GM21423 (cell line): ENCODE measurements around the gene SELENOO.

Source experiments
- ATAC-seq: cut with Tn5 transposase; IDR thresholded peaks from one replicate; pipeline ENCODE4 v1.9.1; 2021; ENCODE audit warnings: mild to moderate bottlenecking, moderate library complexity; ENCODE audit not compliant: unreplicated experiment

SELENOO gene

DNA sequence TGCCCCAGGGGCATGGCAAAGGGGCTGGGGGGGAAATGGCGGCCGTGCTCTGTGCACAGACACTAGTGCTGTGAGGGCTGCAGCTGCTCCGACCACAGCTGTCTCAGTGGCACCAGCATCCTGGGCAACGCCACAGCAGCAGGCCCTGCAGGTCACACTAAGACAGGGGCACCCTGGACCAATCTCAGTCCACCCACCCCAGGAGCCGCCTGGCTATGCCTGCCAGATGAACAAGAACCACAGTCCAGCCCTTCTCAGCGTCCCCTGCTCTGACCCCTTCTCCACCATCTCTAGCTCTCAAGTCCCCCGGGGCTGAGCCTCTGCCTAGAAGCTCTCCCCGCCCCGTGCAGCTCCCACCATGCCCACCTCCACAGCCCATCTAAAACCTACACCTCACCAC is 27.6 kb downstream of the SELENOO start:
- no peak for ATAC-seq

GRCh38 chr22:50229370-50229769 is 28.6 kb downstream of the SELENOO start:
- no peak for ATAC-seq

- ATAC-seq, result no peak
These were observed 31.8 kb downstream of the SELENOO start for GRCh38 chr22:50232481-50233151.

GRCh38 chr22:50233223-50233622 is 32.4 kb downstream of the SELENOO start:
- no peak for ATAC-seq

GRCh38 chr22:50236731-50237409 is 36.1 kb downstream of the SELENOO start:
- no peak for ATAC-seq

DNA sequence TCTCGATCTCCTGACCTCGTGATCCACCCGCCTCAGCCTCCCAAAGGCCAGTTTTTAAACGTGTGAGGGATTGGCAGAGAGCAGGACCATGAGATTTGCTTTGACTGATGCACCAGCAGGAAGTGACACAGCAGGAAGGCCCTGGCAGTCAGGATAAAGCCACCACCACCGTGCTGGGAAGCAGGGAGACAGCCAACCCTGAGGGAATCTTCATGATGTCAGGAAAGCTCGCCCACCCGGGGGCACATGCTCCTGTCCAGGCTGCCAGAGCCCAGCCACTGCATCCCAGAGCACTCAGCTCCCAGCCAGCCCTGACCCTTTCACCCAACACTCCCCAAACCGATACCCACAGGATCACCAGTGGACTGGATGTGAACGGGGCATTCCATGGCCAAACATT is 37.9 kb downstream of the SELENOO start:
- ATAC-seq, result no peak

- no peak for ATAC-seq
These were observed 41.7 kb downstream of the SELENOO start for GRCh38 chr22:50242406-50242949.

- ATAC-seq, result peak; percentile 2
These were observed 43.0 kb downstream of the SELENOO start for GRCh38 chr22:50243685-50244419.

GRCh38 chr22:50244420-50245213 is 43.8 kb downstream of the SELENOO start, which contains the start of gene TUBGCP6:
Gene TUBGCP6, minus strand, starts transcription at chr22:50245023. Its CDS starts 564 bp downstream, at chr22:50244459.
- peak; percentile 78 for ATAC-seq

DNA sequence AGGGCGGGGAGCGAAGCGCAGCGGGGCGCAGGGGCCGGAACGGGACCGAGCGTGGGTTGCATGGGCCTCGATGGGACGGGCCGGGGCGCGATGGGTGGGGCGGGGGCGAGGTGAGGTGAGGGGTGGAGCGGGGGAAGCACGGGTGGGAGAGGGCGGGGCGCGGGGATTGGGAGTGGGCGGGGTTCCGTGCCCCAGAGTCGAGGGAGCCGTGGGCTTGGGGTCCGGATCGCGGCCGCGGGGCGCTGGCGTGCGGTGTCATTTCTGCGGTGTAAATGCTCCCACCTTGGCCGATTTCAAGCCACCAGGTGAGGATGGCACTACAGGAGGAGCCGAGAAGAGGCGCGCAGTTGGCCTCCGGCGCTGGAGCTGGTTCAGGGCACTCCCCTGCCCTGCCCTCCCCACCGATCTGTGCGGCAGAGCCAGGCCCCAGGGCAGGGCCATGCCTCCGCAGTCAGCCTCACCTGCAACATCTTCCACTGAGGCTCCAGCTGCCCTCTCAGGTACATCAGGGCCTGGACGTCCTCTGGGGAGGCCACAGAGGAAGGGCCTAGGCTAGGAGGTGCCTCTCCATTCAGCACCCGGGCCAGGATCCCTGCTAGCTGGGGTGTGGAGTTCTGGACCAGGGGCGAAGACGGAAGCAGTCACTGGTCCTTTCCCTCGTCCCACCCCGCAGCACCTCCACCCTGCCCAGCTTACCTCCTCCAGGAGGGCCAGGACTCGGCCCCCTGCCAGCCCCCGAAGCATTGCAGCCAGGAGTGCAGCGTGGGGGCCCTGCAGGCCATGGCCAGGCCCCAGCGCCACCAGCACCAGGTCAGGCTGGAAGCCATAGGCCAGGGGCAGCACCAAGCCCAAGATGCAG is 44.6 kb downstream of the SELENOO start:
- no peak for ATAC-seq

GRCh38 chr22:50246242-50247175 is 45.7 kb downstream of the SELENOO start:
- ATAC-seq, result no peak

DNA sequence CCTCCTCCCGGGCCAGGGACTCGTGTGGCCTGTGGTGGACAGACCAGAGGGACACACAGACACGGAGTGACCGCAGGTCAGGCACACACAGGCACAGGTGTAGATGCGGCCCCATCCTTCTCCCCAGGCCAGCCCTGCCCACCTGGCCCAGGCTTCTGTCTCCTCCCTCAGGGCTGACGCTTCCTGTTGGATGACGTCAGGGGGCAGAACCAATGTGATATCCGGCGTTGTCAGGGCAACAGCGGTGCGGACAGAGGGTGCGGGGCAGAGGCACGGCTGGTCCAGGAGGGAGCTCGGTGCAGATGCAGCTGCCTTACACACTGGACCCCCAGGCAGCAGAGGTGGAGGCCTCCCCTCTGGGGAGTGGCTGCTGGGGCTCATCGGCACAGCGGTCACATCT is 46.9 kb downstream of the SELENOO start:
- ATAC-seq, result no peak

- ATAC-seq, result no peak
These were observed 47.6 kb downstream of the SELENOO start for GRCh38 chr22:50248196-50249081.

DNA sequence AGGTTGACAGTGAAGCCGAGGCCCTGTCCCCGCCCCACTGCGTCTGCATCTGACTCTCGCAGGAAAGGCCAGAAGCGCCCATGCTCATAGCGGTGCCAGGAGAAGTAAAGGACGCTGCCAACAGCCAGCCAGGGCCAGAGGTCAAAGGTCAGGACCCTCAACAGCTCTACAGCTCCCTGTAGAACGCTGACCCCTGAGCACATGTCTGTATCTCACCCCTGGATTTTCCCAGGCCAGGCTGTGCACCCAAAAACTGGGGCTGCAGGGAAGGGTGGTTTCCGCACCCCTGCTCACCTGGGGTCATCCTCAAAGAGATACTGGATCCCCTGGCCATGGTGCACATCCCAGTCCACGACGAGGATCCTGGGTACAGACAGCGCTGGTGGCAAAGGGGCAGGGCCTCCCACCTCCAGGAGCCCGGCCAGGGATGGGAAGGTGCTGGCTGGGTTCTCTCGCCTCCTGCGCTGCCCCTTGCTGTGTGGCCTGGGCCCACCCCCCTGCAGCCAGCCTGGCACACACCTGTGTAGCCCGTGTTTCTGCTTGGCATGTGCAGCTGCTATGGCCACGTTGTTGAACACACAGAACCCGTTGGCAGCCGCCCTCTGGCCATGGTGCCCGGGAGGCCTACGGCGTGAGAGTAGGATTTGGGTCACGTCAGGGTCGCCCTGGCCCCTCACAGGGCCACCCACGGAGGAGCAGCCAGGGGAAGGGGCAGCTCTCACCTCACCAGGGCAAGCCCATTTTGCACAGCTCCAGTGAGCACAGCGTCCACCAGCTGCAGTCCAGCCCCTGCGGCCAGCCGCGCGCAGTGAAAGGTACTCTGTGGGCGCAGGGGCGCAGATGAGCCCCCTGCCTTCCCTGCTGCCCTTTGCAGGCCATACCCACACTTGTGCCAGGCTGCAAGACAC is 48.8 kb downstream of the SELENOO start:
- ATAC-seq, result no peak

GRCh38 chr22:50250249-50250554 is 49.4 kb downstream of the SELENOO start:
- ATAC-seq, result no peak

GRCh38 chr22:50250555-50251476 is 50.0 kb downstream of the SELENOO start, which contains the start of gene HDAC10:
Gene HDAC10, minus strand, starts transcription at chr22:50251265. Its CDS starts 233 bp downstream, at chr22:50251032.
- ATAC-seq, result peak; percentile 64
